T-helper 2 cell (primary cell): ENCODE measurements around the gene NPAS3.

ENCODE experiments used
- DNase-seq, 5 experiments: peaks; one replicate each; pipeline versions ENCODE4 v3.0.0 to v3.0.0-alpha.2; 2012 to 2022

Gene NPAS3

GRCh38 chr14:33652566-33653307 is 714.1 kb downstream of the NPAS3 start:
- no peak for DNase-seq

GRCh38 chr14:33653308-33653695 is 714.6 kb downstream of the NPAS3 start:
- no peak for DNase-seq

- DNase-seq = no peak
Measured at GRCh38 chr14:33655421-33655820, 716.7 kb downstream of the NPAS3 start.

- no peak for DNase-seq
Measured at GRCh38 chr14:33657476-33657875, 718.8 kb downstream of the NPAS3 start.

- no peak for DNase-seq
Measured at GRCh38 chr14:33660248-33660647, 721.6 kb downstream of the NPAS3 start.

DNA sequence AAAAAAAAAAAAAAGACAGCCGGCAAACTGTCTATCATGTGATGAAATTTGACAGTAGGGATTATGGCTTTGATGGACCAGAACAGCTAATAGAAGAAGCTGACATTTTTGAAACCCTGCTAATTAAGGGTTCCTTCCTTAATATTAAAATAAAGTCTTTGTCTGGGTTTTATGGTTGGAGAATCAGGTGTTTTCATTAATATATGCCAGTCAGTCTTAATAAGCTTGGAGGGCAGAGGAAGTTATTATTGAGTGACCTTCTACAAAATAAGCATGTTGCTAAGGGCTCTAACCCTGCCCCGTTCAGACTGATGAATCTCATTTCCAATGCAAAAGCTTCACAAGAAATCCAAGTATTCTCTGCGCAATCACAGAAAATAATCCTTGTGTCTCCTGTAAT is 722.4 kb downstream of the NPAS3 start:
- DNase-seq = no peak

DNA sequence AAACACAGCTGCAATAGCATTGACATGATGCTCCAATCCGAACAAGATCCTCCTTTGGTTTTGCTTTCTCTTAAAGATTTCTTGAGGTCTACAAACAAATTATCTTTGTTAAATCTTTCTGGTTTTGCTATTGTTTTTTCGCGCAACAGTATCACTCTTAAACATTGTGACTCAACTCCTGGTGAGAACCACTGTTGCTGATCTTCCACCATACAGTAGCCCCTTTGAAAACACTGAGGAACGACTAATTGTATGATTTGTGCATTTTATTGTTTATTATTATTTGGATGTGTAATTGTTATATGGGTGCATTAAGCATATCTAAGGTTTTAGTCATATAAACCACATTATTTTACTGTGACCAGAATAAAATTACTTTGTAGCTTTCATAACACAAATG is 729.4 kb downstream of the NPAS3 start:
- peak in 1 of 5 experiments; percentile 18 for DNase-seq

GRCh38 chr14:33669111-33669510 is 730.4 kb downstream of the NPAS3 start:
- DNase-seq = no peak

- DNase-seq = no peak
Measured at GRCh38 chr14:33670235-33670634, 731.6 kb downstream of the NPAS3 start.

- DNase-seq = no peak
Measured at GRCh38 chr14:33671556-33671955, 732.9 kb downstream of the NPAS3 start.

DNA sequence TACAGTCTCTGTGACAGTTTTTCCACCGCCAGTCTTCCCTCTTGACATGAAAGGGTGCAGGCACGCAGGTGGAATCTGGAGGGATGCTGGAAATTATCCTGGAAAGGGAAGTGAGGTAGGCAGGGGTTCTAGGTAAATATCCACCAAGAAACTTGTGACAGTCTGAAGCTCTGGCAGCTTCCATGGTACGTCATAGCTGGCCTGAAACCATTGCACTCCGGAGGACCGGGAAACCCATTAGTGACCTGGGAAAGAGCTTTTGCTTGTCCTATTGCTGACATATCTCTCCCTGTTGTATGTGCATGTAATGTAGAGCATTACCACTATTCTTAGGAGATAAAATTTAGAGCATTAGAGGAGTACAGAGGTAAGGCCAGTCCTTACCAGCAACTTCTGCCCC is 736.2 kb downstream of the NPAS3 start:
- no peak for DNase-seq

GRCh38 chr14:33675415-33676130 is 736.9 kb downstream of the NPAS3 start:
- no peak for DNase-seq

- peak in 1 of 5 experiments; percentile 34 for DNase-seq
Measured at GRCh38 chr14:33676135-33676566, 737.5 kb downstream of the NPAS3 start.

GRCh38 chr14:33676891-33677290 is 738.2 kb downstream of the NPAS3 start:
- no peak for DNase-seq

DNA sequence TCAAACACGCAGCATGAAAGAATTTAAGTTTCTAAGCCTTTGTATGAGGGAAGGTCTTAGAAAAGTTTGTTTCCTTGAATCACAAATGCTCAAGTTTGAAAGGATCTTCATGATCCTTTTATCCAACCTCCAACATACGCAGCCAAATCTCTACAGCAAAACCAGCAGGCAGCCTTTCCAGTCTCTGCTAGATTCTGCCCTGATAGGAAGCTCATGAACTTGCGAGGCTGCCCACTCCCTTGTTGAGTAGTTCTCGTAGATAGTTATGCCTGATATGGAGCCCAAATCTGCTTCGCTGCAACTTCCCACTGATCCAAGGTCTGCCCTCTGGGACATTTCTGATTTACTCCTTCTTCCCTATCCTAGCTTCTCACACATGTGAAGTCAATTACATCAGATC is 739.3 kb downstream of the NPAS3 start:
- no peak for DNase-seq

DNA sequence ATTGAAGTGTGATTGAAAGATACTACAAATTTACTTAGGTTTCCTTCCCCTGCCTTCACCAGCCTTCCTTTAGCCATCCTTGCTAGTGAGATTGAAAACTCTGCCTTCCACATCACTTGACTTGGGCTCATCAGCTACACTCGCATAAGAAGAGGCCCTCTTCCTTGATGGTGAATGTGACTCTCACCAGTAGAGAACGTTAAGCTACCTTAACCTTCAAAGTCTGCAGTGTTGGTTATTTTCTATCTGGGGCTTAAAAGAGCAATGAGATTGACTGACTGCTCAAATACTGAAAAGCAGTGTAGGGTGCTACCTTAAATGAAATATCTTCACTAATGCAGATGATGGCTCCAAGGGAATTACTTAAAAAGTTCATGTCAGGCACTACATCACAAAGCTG is 740.3 kb downstream of the NPAS3 start:
- DNase-seq = no peak

GRCh38 chr14:33679461-33680225 is 741.0 kb downstream of the NPAS3 start:
- DNase-seq = no peak

DNA sequence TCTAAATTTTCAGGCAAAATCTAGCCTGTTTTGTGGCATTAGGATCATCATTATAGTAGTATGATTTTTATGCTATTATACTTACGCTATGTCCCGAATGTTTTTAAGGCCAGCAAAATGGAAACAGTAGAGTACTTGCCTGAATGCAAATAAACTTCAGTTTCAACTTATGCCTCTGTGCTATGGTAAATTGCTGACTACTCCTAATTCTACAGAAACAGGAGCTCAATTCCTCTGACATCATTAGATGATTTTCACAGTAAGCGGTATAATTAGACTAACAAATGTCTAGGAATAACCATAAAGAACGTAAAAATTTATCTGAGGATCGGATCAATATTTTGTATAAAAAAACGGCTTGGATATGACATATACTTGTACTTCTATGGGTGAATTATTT is 742.2 kb downstream of the NPAS3 start:
- DNase-seq = no peak

GRCh38 chr14:33682760-33683159 is 744.1 kb downstream of the NPAS3 start:
- no peak for DNase-seq

GRCh38 chr14:33685026-33685425 is 746.3 kb downstream of the NPAS3 start:
- DNase-seq = no peak

- no peak for DNase-seq
Measured at GRCh38 chr14:33685698-33686097, 747.0 kb downstream of the NPAS3 start.

- DNase-seq = no peak
Measured at GRCh38 chr14:33686218-33686617, 747.5 kb downstream of the NPAS3 start.

GRCh38 chr14:33686856-33687255 is 748.2 kb downstream of the NPAS3 start:
- no peak for DNase-seq

DNA sequence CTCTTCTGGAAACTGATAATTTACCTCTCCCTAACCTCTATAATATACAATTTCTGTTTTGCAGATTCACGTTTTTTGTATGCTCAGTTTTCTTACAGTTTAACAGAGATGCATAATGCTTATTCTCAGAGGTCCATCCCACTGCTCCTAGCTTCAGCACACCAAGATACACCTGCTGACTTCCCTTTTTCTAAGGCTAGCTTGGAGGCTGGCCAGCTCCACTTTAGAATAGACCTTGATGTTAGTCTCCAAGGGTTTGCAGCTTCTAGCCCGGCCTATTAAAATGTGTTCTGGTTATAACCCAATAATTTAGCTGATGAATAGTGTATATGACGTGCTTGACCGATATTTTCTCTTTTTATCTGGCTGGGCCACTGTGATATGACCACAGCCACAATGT is 751.0 kb downstream of the NPAS3 start:
- DNase-seq = no peak
